ENCODE data around the gene UBE2D2.
"Not testable (repeated sequence)": the region's sequence is repeated elsewhere in the genome, so short reads cannot be mapped to it uniquely, and the experiment has no call there.

GRCh38 chr5:139527090-139527470 is 34.1 kb upstream of the UBE2D2 start:
- not testable (repeated sequence) for TF ChIP-seq POLR2A (IDR thresholded peaks at IDR 0.05)
- TF ChIP-seq, protein P1, sequence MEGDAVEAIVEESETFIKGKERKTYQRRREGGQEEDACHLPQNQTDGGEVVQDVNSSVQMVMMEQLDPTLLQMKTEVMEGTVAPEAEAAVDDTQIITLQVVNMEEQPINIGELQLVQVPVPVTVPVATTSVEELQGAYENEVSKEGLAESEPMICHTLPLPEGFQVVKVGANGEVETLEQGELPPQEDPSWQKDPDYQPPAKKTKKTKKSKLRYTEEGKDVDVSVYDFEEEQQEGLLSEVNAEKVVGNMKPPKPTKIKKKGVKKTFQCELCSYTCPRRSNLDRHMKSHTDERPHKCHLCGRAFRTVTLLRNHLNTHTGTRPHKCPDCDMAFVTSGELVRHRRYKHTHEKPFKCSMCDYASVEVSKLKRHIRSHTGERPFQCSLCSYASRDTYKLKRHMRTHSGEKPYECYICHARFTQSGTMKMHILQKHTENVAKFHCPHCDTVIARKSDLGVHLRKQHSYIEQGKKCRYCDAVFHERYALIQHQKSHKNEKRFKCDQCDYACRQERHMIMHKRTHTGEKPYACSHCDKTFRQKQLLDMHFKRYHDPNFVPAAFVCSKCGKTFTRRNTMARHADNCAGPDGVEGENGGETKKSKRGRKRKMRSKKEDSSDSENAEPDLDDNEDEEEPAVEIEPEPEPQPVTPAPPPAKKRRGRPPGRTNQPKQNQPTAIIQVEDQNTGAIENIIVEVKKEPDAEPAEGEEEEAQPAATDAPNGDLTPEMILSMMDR (IDR thresholded peaks at IDR 0.05): not testable (repeated sequence)
